ENCODE measurements around the gene REXO5. TPM values are rescaled to one million over a fixed set of nuclear protein-coding genes. Genes with fewer than 3 reads are reported as not detected.
A peak's percentile ranks its signal among the peaks of the same experiment; 100 is the strongest.

REXO5 gene
- total RNA-seq, 4 donors from 2014 or later: 1.5 to 5.9 (median 4.1) TPM

DNA sequence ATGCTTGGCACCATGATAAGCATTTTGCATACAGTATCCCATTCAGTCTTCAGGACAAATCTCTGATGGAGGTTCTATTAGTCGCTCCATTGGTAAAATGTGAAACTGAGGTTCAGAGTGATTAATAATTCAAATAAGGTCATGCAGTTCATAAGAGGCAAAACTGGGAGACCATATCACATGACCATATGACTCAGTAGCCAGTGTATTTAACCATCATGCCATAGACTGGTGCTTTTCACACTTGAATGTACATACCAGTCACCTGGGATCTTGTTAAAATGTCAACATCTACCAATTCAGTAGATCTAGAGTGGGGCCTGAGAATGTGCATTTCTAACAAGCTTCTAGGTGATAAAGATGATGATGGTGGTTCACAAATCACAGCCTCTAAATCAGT is 38.2 kb upstream of the REXO5 start:
- H3K36me3 ChIP-seq: no peaks in the 10 kb centered on the region
- peaks cover 0 to 4% (median 0%) of the 10 kb centered on the region in 4 donors for H3K4me1 ChIP-seq
- H3K27me3 ChIP-seq: no peaks in the 10 kb centered on the region
- H3K27ac ChIP-seq: no peak overlapping the region
- H3K9me3 ChIP-seq: peaks cover 0 to 5% (median 0%) of the 10 kb centered on the region in 4 donors
- TF ChIP-seq EP300 (IDR thresholded peaks at IDR 0.05) (no peak), POLR2A (IDR thresholded peaks at IDR 0.05) (no peak)
- TF ChIP-seq, protein P1, sequence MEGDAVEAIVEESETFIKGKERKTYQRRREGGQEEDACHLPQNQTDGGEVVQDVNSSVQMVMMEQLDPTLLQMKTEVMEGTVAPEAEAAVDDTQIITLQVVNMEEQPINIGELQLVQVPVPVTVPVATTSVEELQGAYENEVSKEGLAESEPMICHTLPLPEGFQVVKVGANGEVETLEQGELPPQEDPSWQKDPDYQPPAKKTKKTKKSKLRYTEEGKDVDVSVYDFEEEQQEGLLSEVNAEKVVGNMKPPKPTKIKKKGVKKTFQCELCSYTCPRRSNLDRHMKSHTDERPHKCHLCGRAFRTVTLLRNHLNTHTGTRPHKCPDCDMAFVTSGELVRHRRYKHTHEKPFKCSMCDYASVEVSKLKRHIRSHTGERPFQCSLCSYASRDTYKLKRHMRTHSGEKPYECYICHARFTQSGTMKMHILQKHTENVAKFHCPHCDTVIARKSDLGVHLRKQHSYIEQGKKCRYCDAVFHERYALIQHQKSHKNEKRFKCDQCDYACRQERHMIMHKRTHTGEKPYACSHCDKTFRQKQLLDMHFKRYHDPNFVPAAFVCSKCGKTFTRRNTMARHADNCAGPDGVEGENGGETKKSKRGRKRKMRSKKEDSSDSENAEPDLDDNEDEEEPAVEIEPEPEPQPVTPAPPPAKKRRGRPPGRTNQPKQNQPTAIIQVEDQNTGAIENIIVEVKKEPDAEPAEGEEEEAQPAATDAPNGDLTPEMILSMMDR (IDR thresholded peaks at IDR 0.05): no peak
- WGBS, 2 donors: 96 to 100% methylated on average over 1 of the region's 1 CpG
- no peak overlapping the region for H3K4me3 ChIP-seq
- no peak for DNase-seq (ENCODE audit: low spot score in 2 of 2)

DNA sequence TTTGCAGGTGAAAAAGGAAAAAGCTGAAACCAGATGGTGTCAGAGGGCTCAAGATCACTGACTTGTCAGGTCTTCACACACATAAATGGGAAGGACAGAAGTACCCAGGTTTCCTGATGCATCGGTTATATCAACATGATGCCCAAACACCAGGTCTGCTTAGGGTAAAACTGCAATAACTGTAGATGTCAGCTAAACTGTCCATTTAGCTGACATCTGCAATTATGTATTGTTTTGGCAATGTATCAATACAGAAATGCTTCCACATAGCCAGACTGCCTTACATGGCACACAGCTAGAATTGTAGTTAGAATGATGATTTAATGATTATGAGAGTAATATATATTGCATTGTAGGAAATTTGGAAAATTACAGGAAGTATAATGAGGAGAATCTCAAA is 37.5 kb upstream of the REXO5 start:
- peaks cover 0 to 5% (median 0%) of the 10 kb centered on the region in 4 donors for H3K9me3 ChIP-seq
- peaks cover 0 to 4% (median 0%) of the 10 kb centered on the region in 4 donors for H3K4me1 ChIP-seq
- no peak overlapping the region for H3K4me3 ChIP-seq
- TF ChIP-seq POLR2A (IDR thresholded peaks at IDR 0.05) (no peak), EP300 (IDR thresholded peaks at IDR 0.05) (no peak)
- TF ChIP-seq, protein P1 (IDR thresholded peaks at IDR 0.05): no peak
- DNase-seq (ENCODE audit: low spot score in 2 of 2): no peak
- H3K27me3 ChIP-seq: no peaks in the 10 kb centered on the region
- 44 to 61% methylated on average over 1 of the region's 1 CpG for WGBS, 2 donors
- no peaks in the 10 kb centered on the region for H3K36me3 ChIP-seq
- H3K27ac ChIP-seq: no peak overlapping the region

DNA sequence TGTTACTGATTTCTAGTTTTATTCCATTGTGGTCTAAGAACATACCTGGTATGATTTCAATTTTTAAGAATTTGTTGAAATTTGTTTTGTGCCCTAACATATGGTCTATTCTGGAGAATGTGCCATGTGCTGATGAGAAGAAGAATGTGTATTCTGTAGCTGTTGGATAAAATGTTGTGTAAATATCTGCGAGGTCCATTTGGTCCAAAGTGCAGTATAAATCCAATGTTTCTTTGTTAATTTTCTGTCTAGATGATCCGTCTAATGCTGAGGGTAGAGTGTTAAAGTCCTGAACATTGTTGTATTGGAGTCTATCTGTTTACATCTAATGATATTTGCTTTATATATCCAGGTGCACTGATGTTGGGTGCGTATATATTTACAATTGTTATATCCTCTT is 32.6 kb upstream of the REXO5 start:
- Histone ChIP-seq H3K27ac (no peak overlapping the region), H3K4me1 (no peaks in the 10 kb centered on the region), H3K27me3 (no peaks in the 10 kb centered on the region), H3K36me3 (peaks cover 0 to 17% (median 0%) of the 10 kb centered on the region in 3 donors), H3K9me3 (peaks cover 0 to 5% (median 0%) of the 10 kb centered on the region in 4 donors), H3K4me3 (no peak overlapping the region)
- TF ChIP-seq POLR2A (IDR thresholded peaks at IDR 0.05): no peak
- TF ChIP-seq, protein P1 (IDR thresholded peaks at IDR 0.05): no peak
- TF ChIP-seq EP300 (IDR thresholded peaks at IDR 0.05): no peak
- WGBS, 2 donors: 88 to 95% methylated on average over 3 of the region's 3 CpGs
- DNase-seq (ENCODE audit: low spot score in 2 of 2): no peak

DNA sequence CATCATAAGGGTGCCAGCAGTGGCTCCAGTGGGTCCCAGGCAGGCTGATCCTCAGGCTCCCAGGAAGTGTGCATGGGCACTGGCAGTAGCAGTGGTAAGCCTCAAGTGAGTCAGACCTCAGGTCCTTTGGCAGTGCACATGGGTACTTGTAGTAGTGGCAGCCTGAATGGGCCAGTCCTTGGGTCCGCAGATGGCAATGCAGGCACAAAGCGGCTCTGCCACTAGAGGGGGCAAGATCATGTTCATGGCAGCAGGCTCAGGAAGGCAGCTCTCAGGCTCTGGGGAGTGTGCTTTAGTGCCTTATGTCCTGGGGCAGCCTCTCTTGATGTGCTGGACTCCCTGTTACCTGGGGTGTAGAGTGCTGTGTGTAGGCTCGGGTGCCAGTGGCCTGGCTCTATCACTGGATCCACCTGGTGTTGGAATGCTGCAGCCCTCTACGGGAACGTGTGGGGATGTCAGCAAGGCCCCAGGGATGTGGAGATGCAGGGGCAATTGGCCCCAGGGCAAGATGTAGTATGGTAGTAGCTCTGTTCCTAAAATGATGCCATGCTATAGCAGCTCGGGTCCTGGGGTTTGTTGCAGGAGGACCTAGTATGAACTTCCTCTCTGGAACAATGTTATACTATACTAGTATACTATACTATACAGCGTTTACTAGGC is 31.5 kb upstream of the REXO5 start:
- WGBS, 2 donors: 57 to 71% methylated on average over 4 to 7 of the region's 7 CpGs
- no peak for DNase-seq (ENCODE audit: low spot score in 2 of 2)

DNA sequence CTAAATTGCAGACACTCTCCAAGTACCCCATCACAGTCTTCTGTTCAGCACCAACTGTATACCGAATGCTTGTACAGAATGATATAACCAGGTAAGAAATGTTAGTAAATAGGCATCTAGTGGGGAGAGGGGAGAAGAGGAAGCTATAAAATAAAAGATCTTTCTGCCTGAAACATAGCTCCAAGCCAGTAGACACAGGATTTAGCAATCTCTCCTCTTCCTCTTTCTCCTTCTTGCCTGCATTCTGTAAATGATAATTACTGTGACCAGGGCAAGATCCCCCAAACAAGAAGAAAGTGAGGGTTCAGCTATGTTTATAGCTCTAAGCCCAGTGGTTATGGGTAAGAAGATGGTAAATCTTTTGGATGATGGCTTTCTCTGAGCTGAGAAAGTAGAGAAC is 24.6 kb upstream of the REXO5 start:
- TF ChIP-seq EP300 (IDR thresholded peaks at IDR 0.05): no peak
- TF ChIP-seq, protein P1 (IDR thresholded peaks at IDR 0.05): no peak
- TF ChIP-seq POLR2A (IDR thresholded peaks at IDR 0.05): no peak
- WGBS, 2 donors: 72 to 90% methylated on average over 1 of the region's 1 CpG
- H3K9me3 ChIP-seq: no peaks in the 10 kb centered on the region
- no peak overlapping the region for H3K27ac ChIP-seq
- H3K4me3 ChIP-seq: no peak overlapping the region
- no peaks in the 10 kb centered on the region for H3K27me3 ChIP-seq
- DNase-seq (ENCODE audit: low spot score in 2 of 2): no peak
- peaks cover 0 to 15% (median 0%) of the 10 kb centered on the region in 3 donors for H3K36me3 ChIP-seq
- H3K4me1 ChIP-seq: no peaks in the 10 kb centered on the region

More for the DNA sequence above, 31.5 kb upstream of the REXO5 start:
- TF ChIP-seq EP300 (IDR thresholded peaks at IDR 0.05): no peak
- TF ChIP-seq, protein P1 (IDR thresholded peaks at IDR 0.05): peak in 1 of 5 experiments; percentile 33
- Histone ChIP-seq H3K36me3 (peaks cover 0 to 18% (median 0%) of the 10 kb centered on the region in 3 donors), H3K27ac (no peak overlapping the region), H3K9me3 (peaks cover 0 to 5% (median 0%) of the 10 kb centered on the region in 4 donors), H3K4me1 (no peaks in the 10 kb centered on the region), H3K27me3 (no peaks in the 10 kb centered on the region), H3K4me3 (no peak overlapping the region)
